Stimulated activated CD4-positive, alpha-beta T cell treated with anti-CD3 and anti-CD28 coated beads, Interleukin-4, amount 100 ng/mL, for 4 hours (primary cell): Measurements from ENCODE around the gene INSRR.
A peak's percentile ranks its signal among the peaks of the same experiment; 100 is the strongest.

Experiments
- DNase-seq, 2 experiments: peaks; one replicate each; pipeline ENCODE4 v3.0.0-alpha.2; 2020

INSRR gene

DNA sequence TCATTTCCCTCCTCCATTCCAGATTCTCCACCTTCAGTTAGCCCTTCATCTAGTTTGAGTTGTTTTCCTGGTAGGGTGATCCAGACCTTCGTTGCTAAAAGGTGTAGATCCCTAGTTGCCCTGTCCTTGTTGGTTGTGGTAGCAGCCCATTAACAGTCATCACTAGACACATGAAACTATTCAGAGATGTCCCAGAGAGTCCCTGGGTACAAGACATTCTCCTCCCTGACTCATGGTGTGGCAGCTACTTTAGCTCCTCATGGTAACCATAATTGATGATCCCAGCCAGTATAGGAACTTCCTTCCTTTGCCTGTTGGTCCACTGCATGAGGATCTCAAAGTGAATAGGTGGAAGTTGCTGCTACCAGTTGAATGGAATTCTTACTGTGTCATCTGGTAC is 36.2 kb downstream of the INSRR start:
- DNase-seq: no peak

DNA sequence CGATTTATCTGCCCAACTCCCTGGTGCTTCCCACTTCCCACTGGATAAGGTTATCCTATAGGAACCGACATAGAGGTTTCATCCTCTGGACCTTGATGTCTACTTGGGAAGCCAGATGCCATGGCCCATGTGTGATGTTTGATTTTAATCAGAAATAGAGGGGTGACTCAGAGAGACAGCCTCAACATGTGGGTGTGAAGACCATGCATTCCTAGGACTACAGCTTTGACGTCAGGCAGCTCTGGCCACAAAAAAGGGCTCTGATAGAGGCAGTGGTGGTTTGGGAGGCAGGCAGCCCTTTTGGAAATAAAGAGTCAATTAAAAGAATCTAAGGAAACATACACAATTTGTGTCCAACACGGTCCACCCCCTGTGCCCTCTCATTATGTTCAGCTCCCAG is 37.1 kb downstream of the INSRR start:
- DNase-seq: peak in 1 of 2 experiments; percentile 63

DNA sequence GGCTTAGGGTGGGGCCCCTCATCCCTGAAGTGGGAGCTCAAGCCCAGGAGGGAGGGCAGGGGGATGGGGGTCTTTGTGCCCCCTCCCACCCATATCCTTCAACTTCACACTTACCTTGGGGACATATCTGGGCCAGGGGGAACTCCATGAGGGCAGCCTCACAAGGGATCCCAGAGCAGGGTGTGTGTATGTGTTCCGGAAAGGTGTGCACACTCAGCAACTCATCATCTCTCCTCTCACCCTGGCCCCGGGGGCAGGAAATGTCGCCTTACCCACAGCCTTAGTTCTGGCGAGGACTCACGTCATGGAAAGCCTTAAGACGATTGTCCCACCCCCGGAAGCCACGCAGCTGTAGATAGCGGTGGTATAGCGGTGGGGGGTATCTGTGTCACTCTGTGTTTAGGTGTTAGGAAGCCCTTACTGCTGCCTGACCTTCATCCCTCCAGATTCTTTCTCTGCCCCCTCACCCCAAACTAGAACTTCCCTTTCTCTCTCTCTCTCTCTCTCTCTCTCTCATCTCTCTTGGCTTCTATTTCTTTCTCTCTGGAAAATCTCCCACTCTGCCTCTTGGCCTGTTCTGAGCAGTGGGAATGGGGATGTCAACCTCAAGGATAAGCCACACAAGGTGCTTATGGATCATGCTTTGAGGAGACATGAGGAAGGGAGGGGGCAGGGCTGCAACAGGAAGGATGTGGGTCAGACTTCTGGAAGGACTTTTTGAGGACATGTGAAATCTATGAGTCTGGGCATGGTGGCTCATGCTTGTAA is 42.2 kb downstream of the INSRR start, which contains the start of gene SH2D2A:
SH2D2A (minus strand) TSS at position 288 of the 768 bp plus-strand sequence; CDS start at position 148, 140 bp downstream.
- peak; percentile 84 to 97 for DNase-seq

DNA sequence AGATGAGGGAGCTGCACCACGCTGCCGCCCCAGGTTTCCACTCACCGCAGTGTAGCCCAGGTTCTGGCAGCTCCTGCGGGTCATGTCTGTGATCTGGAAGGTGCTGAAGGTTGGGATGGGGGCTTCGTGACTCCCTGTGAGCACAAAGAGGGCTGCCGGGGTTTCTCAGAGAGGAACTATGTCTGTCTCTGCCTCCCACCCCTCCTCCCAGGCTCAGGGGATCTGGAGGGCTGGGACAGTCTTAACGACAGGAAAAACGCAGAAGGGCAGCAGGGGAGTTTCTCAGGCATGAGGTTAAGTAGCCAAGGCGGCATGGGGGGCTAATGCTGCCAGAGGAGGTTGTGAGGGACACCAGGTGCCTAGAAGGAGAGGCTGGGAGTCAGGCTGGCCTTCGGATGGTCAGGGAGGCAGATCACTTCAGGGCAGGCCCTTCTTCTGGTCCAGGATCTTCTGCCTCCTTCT is 42.9 kb downstream of the INSRR start:
- DNase-seq: no peak

DNA sequence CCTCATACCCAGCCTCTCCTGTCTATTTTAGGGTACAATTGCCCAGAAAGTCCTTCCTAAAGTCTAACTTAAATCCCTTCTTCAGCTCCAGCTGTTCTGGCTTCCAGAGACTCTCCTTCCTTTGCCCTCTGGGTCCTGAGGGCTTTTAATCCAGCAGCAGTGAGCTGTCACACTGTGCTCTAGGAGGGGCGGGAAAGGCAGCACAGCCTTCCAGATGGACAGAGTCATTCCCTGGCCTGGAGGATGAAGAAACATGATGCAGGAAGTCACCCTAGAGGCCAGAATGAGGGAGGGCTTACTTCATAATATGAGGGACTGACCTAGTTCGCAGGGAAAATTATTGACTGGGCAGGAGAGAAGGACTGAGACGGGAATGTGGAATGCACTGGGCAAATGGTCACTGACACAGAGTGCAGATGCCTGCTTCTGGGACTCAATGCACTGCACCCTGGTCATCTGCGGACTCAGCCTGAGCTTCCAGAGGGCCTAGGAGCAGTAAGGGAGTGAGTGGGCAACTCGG is 43.5 kb downstream of the INSRR start:
- no peak for DNase-seq

DNA sequence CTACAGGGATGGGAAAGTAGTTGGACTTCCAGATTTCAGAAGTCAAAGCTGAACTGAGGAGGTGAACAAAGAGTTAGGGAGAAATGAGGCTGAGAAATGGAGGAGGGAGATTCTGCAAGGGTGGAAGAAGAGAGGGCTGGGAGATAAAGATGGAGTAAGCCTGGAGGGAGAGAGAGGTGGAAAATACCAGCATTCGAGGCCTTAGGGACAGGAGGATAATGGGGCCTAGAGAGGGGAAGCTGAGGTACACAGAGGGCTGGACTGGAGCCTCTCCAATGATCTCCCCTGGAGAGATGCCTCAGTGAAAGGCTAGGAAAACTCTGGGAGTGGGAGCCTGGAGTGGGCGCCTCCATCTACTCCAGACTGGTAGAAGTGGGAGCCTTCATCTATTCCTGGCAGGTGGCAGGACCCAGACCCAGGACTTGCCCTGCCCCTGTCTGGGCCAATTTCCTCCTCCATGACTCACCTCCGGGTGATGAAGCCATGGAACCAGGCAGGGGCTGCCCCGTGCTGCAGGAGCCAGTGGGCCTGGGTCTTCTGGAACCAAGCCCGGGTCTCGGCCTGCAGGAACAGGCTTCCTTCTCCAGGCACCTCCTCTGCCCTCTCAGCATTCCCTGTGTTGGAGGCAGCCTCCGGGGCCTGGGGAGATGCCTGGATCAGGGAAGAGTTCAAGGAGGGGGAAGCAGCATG is 44.2 kb downstream of the INSRR start:
- peak; percentile 39 to 57 for DNase-seq

DNA sequence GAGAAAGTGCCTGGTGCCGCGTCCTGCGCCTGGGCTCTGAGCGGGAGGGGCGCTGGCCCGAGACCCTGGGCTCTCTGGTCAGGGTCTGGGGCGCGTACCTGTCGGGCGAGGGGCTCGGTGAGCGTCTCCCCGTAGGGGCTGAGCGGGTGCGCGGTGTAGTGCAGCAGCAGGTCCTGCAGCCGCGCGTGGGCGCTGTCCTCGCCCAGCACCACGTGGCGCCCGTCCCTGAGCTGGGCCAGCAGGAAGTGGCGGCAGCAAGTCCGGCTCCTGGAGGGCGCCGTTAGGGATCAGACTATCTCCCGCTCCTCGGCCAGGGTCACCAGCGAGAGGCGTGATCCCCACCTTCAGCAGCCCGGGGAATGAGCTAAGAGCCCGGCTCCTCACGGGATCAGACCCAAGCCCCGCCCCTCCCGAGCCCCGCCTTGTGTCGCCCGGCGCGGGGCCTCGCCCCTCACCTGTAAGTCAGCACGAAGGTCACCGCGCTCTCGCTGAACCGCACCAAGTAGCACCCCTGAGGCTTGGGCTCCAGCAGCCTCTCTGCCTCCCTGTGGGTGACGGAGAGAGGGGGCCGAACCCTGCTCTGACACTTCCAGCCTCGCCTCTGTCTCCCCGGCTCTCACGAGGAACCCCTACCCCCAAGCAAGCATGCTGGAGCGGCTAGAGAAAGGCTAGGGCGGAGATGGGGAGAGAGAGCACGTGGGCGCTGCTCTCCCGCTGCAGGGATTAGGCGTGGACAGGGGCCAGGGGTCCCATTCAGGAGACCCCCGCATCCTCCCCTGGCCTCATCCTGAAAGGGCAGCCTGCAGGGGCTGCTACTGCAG is 45.0 kb downstream of the INSRR start:
- DNase-seq: peak; percentile 77 to 80

DNA sequence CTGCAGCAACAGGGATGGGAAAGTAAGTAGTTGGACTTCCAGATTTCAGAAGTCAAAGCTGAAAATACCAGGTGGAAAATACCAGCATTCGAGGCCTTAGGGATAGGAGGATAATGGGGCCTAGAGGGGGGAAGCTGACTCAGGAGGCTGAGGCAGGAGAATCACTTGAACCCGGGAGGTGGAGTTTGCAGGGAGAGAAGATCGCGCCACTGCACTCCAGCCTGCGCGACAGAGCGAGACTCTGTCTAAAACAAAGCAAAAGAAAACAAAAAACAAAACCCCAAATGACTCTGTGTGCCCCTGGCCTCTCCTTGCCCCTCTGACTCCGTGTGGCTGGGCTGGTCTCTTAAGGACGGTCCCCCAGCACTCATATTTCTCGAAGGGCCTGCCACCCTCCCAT is 45.6 kb downstream of the INSRR start:
- DNase-seq: no peak

DNA sequence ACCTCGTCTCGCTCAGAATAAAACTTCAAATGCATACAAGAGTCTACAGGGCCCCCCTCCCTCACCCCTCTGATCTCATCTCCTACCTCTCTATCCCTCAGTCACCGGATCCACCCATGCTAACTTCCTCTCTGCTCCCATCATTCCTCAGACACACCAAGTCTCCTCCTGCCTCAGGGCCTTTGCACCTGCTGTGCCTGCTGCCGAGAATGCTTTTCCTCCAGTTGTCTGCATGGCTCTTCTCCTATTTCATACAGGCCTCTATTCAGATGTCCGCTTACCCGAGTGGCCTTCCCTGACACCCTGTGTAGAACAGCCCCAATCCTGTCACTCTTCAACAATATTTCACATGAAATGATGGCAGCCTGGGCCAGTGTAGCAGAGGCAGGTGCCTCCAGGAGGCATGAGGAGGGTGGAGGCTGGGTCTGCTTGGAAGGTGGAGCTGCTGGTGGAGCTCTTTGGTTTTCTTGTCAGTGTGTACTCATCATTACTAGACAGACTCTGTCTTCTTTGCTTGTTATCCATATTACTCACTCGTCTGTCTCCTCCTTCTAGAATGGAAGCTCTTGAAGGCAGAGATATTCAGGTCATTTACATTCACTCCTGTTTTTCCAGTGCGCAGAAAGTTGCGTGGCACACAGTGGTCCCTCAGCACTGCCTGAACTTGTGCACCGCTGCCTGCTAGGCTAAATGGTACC is 46.5 kb downstream of the INSRR start:
- DNase-seq: no peak

DNA sequence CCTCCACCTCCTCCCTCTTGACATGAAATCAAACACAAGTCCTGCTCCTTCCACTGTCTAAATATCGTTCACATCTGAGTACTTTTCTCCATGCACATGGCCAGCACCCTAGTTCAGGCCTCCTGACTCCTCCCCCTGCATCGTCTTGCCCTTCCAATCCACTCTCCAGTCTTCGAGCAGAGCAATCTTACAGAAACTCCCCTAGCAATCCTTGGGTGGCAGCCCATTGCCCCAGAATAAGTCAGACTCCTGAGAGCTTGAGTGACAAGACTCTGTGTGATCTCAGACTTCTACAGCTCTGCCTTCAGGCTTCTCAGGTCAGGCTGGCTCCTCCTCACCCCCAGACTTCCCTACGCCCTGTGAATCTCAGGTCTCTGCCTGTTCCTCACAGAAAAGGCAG is 47.7 kb downstream of the INSRR start:
- no peak for DNase-seq

DNA sequence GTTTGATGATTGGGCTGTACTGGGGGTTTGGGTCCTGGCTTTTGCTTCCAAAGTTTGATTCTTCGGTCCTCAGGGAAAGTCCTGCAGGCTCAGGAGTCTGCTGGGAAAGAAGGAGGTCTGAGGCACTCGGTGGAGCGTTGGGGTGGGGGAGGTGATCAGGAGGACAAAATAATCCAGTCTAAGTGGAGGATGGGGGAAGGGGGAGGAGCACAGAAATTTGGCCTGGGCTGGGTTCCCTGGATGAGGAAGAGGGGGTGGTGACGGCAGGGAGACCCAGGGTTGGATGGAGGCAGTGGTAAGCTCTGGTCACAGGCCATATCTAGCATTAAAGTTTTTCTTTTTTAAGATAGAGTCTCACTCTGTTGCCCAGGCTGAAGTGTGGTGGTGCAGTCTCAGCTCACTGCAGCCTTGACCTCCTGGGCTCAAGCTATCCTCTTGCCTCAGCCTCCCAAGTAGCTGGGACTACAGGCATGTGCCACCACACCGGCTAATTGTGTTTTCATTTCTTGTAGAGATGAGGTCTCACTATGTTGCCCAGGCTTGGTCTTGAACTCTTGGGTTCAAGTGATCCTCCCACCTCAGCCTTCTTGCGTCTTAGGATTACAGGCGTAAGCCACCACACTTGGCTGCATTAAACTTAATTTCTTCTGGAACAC is 49.1 kb downstream of the INSRR start:
- DNase-seq: no peak

DNA sequence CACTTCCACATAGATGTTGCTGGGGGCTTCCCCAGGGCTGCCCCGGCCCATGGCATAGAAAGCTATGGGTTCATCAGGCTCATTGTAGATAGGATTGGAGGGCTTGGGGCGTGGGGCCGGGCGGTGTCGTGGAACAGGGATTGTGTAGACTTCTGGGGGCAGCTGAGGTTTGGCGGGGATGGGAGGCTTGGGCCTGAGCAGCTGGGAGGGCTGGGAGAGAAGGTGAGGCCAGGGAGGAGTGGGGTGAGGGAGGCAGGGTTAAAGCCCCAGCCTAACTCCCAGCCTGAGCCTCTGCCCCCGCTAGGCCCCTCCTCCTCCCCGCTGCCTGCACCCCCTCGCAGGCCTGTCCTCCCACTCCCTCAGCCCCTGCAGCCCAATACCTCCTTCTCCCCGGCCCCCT is 49.6 kb downstream of the INSRR start:
- no peak for DNase-seq

DNA sequence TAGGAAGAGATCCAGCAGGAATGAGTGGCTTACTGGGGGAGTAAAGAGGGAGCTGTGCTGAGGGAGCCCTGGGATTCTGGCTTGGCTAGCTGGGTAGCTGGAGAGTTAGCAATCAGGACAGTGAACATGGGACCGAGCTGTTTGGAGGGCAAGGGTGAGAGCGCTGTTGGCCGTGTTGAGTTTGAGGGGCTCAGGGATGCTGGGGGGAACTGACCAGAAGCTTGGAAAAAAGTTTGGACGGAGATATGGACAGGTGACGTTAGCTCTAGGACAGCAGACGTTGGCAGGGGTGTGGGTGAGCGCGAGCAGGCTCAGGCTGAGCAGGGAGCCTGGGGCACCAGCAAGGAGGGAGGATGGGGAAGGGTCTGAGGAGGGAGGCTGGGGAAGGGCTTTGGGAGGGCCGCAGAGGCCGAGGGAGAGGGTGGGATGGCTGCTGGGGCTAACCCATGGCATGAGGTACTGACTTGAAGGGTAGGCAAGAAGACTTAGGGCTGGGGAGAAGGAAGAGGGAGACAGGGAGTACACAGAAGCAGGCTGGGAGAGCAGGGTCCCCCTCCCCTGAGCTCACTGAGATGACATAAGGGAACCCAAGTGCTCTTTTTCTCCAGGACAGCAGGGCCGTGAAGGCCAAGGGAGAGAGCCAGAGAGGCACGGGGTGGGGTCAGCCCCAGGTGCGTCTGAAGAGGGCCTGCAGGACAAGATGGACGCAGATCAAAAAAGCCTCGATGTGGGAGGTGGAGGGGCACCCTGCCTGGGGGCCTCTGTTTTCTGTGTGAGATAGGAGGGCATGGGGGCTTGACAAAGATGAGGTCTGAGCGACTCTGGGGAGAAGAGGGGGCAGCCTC is 50.5 kb downstream of the INSRR start:
- no peak for DNase-seq

DNA sequence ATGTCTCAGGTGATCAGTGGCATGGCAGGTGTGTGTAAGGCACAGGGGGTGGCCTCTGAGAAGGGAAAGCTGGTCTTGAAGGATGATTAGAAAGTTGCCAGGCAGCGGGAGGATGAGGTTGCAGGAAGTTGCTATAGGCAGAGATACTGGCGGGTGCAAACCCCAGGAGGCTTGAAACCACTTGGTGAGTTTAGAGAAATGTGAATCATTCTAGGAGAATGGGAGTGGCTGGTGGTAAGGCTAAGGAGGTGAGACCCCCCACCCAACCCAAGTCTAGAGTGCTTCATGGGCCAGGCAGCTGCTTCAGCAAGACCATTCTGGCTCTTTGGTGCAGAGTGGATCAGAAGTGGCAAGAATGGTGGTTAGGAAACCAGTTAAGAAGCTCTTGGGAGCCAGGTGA is 51.3 kb downstream of the INSRR start:
- no peak for DNase-seq

DNA sequence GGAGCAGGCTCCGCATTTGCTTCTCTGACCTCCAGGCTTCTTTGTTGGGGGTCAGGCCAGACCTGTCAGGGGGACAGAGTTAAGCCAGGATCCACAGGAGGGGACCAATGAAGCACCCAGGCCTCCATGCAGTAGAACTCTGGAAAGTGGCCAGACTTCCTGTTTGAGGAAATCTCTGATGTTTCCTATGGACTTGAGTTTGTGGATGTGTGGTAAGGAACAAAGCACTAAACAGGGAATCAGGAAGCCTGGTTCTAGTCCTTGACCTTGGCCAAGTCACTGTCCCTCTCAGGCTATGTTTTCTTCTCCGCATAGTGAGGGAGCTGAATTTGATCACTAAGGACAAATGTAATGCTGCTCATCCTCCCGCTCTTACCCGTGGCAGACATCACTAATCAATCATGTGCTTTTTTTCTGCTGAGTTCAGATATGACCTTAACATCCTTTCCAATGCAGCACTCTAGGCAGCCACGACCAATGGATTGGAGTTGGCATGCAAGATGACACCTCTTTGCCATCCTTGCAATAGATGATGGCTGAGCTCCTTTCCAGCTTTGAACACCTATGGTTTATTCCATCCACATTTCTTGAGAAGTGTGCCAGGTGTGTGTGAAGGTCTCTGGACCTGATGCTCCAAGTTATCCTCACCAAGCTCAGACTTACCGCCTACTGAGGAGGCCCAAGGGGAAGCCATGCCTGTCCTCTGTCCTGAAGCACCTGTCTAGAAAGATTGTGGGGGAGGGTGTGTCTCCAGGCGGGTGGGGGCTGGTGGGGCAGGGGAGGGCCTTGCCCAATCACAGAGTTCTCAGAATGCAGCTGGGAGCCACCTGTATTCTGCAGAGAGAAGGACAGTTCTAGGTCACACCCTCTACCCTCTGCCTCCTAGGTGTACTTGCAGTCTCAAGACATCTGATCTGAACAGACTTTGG is 52.1 kb downstream of the INSRR start:
- no peak for DNase-seq

DNA sequence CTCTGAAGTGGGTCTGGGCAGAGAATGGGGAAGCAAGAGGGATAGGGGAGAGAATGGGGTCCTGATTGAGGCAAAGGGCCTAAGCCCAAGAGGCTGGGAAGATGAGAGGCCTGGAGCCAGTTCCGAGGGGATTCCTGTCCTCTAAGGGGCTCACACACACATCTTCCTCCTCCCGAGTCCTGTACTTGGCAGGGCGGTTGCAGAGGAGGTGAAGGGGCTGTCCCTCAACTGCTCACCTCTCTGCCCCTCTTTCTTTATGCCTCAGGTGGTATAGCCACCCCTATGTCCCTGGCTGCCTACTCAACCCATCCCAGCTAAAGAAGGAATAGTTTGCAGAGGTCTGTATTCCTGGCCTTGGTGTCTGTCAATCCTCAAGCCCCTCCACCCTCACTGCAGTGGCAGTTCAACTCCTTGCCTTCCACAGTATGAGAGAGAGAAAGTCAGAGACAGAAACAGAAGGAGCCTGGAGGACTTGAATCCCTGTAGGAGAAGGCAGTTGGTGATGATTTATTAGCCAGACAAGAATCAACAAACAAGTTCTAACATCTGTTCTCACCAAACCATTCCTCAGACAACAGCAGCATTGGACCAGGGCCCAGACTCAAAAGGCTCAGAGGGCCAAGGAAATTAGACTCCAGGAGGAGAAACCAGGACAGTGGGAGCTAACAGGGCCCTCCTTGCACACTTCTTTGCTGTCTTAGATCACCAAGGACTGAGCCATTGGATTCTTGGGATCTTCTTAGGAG is 53.0 kb downstream of the INSRR start:
- no peak for DNase-seq

DNA sequence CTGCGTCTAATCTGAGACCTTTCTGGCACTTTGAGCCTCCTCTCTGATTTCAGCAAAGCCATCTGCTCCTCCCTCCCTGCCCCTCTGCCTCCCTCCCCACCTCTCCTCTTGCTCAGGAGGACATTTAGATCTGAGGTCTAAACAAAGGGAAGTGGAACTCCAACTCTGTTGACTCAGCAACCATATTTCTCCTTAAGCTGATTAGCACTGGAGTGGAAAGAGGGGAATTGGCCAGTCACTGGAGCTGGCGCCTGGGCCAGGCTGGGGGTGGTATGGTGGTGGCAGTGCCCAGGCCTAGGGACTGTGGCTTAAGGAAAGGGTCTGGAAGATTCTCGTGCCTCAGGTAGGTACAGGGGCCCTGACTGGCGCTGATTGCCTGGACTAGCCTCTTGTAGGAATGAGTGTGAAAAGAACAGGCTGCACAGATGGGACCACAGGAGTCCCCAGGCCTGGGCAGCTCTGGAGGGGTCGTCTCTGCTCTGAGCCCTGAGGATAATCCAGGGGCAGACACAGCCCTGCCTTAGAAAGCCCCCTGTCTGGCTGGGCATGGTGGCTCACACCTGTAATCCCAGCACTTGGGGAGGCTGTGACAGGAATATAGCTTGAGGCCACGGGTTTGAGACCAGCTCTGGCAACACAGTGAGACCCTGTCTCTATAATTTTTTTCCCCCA is 54.2 kb downstream of the INSRR start:
- no peak for DNase-seq

DNA sequence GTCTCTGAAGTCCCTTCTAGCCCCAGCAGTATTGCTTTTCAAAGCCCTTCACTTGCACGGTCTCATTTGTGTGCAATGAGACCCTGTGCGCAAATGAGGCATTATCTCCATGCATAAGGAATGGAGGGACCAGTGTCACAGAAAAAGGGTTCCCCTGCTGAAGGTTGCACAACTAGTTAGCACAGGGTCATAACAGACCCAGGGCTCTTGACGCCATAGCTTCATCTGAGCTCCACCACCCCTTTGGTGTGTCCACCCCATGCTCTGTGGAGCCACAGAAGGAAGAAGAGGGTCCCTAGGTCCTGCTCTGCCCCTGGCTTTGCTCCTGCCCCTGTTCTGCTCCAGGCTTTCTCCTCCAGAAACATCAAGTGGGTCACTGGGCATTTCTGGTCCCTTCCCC is 54.9 kb downstream of the INSRR start:
- no peak for DNase-seq
